Esophagus squamous epithelium (tissue), 5 donors: ENCODE measurements around the gene FUT7. TPM values are rescaled to one million over a fixed set of nuclear protein-coding genes. Genes with fewer than 3 reads are reported as not detected.
A peak's percentile ranks its signal among the peaks of the same experiment; 100 is the strongest.
"Not testable (repeated sequence)": the region's sequence is repeated elsewhere in the genome, so short reads cannot be mapped to it uniquely, and the experiment has no call there.

Experiments
- DNase-seq: peaks from one replicate; lab custom pipeline; 2025; lab: John Stamatoyannopoulos, UW
- H3K27ac ChIP-seq, 4 donors: fragments of 200-600 bp; sonication (generic); one replicate each; pipeline ENCODE4 v1.5.1; 2016 to 2019; ENCODE audit warnings: mild to moderate bottlenecking in 1 of 4
- H3K27me3 ChIP-seq, 4 donors: fragments of 200-600 bp; sonication (generic); 1 replicate in 3 of 4; 2 replicates in 1 of 4; pipeline versions ENCODE4 v1.5.1 to v1.6.0; 2017 to 2021; ENCODE audit warnings: antibody characterized with exemption in 1 of 4
- H3K36me3 ChIP-seq, 3 donors: fragments of 200-600 bp; sonication (generic); one replicate each; pipeline ENCODE4 v1.5.1; 2016 to 2019
- H3K4me1 ChIP-seq, 3 donors: fragments of 200-600 bp; sonication (generic); one replicate each; pipeline ENCODE4 v1.5.1; 2017 to 2019
- H3K4me3 ChIP-seq, 4 donors: fragments of 200-600 bp; sonication (generic); 1 replicate in 3 of 4; 2 replicates in 1 of 4; pipeline ENCODE4 v1.5.1; 2016 to 2019; ENCODE audit warnings: mild to moderate bottlenecking in 2 of 4, moderate library complexity in 1 of 4
- H3K9me3 ChIP-seq, 3 donors: fragments of 200-600 bp; sonication (generic); one replicate each; pipeline ENCODE4 v1.5.1; 2016 to 2019
- POLR2A ChIP-seq, 4 donors: fragments of 450-650 bp; IDR thresholded peaks; one replicate each; pipeline ENCODE4 v1.6.1; 2017; ENCODE audit warnings: antibody characterized with exemption in 4 of 4, mild to moderate bottlenecking in 4 of 4, moderate library complexity in 3 of 4
- WGBS, 2 donors: methylation state at CpG; one replicate each; pipeline ENCODE4 v1.1.5; 2018; 5-methylcytosine and 5-hydroxymethylcytosine counted together
- intact Hi-C: fragments of 100-400 bp; cut with DNase I; formaldehyde crosslinking; loops from one replicate; pipeline ENCODE4 v1.15.0; 2022
- total RNA-seq, 4 donors: library from RNA; depleted of rRNA; stranded (reverse); fragments of >200 nt; gene quantifications; one replicate each; pipeline ENCODE4 v1.1.0, GENCODE V29; 2016
- TF ChIP-seq, protein P1 (sequence below), 6 experiments: fragments of 450-650 bp in 4 of 6; fragments of 200-600 bp in 2 of 6; sonication (generic) in 2 of 6; IDR thresholded peaks; one replicate each; pipeline ENCODE4 v1.5.1; 2016 to 2019; ENCODE audit warnings: antibody characterized with exemption in 6 of 6, mild to moderate bottlenecking in 4 of 6, moderate library complexity in 4 of 6
- donor health status: DM: yes; HTN: yes; CAD: no.

The FUT7 gene
- total RNA-seq, 4 donors from 2014 or later = 0.13 to 0.38 (median 0.21) TPM; not detected in 1

- intact Hi-C loops = no loop called here
- TF ChIP-seq, protein P1, sequence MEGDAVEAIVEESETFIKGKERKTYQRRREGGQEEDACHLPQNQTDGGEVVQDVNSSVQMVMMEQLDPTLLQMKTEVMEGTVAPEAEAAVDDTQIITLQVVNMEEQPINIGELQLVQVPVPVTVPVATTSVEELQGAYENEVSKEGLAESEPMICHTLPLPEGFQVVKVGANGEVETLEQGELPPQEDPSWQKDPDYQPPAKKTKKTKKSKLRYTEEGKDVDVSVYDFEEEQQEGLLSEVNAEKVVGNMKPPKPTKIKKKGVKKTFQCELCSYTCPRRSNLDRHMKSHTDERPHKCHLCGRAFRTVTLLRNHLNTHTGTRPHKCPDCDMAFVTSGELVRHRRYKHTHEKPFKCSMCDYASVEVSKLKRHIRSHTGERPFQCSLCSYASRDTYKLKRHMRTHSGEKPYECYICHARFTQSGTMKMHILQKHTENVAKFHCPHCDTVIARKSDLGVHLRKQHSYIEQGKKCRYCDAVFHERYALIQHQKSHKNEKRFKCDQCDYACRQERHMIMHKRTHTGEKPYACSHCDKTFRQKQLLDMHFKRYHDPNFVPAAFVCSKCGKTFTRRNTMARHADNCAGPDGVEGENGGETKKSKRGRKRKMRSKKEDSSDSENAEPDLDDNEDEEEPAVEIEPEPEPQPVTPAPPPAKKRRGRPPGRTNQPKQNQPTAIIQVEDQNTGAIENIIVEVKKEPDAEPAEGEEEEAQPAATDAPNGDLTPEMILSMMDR (IDR thresholded peaks at IDR 0.05) = no peak
- TF ChIP-seq POLR2A (IDR thresholded peaks at IDR 0.05) = no peak
Measured at GRCh38 chr9:137007108-137007815, 24.6 kb downstream of the FUT7 start.

GRCh38 chr9:137006116-137007003, 25.5 kb downstream of the FUT7 start:
- no peak for TF ChIP-seq POLR2A (IDR thresholded peaks at IDR 0.05)
- TF ChIP-seq, protein P1 (IDR thresholded peaks at IDR 0.05) = no peak
- Histone ChIP-seq H3K4me1 (peaks cover 0 to 14% (median 0%) of the 10 kb centered on the region in 3 donors), H3K4me3 (no peak overlapping the region), H3K9me3 (no peaks in the 10 kb centered on the region), H3K27ac (no peak overlapping the region), H3K36me3 (peaks cover 0 to 29% (median 0%) of the 10 kb centered on the region in 3 donors), H3K27me3 (no peaks in the 10 kb centered on the region)
- intact Hi-C loops = no loop called here
- WGBS, 2 donors = 31 to 58% methylated on average over 6 to 15 of the region's 24 CpGs
- no peak for DNase-seq

More at GRCh38 chr9:137007108-137007815, 24.6 kb downstream of the FUT7 start:
- peaks cover 0 to 38% (median 0%) of the 10 kb centered on the region in 3 donors for H3K36me3 ChIP-seq
- no peak overlapping the region for H3K27ac ChIP-seq
- H3K4me1 ChIP-seq = peaks cover 0 to 14% (median 0%) of the 10 kb centered on the region in 3 donors
- no peak for DNase-seq
- 60 to 69% methylated on average over 3 to 7 of the region's 30 CpGs for WGBS, 2 donors
- no peaks in the 10 kb centered on the region for H3K27me3 ChIP-seq
- H3K9me3 ChIP-seq = no peaks in the 10 kb centered on the region
- no peak overlapping the region for H3K4me3 ChIP-seq

DNA sequence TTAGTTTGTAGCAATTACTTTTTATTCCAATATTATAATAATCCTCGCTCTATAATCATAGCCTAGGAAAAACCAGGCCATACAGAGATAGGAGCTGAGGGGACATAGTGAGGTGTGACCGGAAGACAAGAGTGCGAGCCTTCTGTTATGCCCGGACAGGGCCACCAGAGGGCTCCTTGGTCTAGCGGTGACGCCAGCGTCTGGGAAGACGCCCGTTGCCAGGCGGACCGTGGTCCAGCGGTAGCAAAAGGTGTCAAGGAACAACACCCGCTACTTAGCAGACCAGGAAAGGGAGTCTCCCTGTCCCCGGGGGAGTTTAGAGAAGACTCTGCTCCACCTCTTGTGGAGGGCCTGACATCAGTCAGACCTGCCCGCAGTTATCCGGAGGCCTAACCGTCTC, 27.6 kb downstream of the FUT7 start:
- TF ChIP-seq, protein P1 (IDR thresholded peaks at IDR 0.05) = peak in 5 of 6 experiments; percentile 28 to 64 (median 48)
- H3K9me3 ChIP-seq, H3K4me3 ChIP-seq, H3K27me3 ChIP-seq, DNase-seq, intact Hi-C loops, H3K27ac ChIP-seq: not testable (repeated sequence)
- H3K36me3 ChIP-seq = peaks cover 0 to 12% (median 0%) of the 10 kb centered on the region in 3 donors
- H3K4me1 ChIP-seq = peaks cover 0 to 30% (median 0%) of the 10 kb centered on the region in 3 donors
- 40 to 46% methylated on average over 14 to 16 of the region's 17 CpGs for WGBS, 2 donors

GRCh38 chr9:137002646-137003041, 29.2 kb downstream of the FUT7 start:
- H3K36me3 ChIP-seq = no peaks in the 10 kb centered on the region
- 73 to 86% methylated on average over 10 of the region's 10 CpGs for WGBS, 2 donors
- no peaks in the 10 kb centered on the region for H3K9me3 ChIP-seq
- H3K4me1 ChIP-seq = peaks cover 1 to 39% (median 5%) of the 10 kb centered on the region in 3 donors
- TF ChIP-seq, protein P1 (IDR thresholded peaks at IDR 0.05) = no peak
- no peak for TF ChIP-seq POLR2A (IDR thresholded peaks at IDR 0.05)
- H3K27me3 ChIP-seq = peaks cover 0 to 2% (median 0%) of the 10 kb centered on the region in 4 donors
- no peak overlapping the region for H3K4me3 ChIP-seq
- DNase-seq = no peak
- H3K27ac ChIP-seq = no peak overlapping the region
- intact Hi-C loops = no loop called here
